CD14-positive monocyte (primary cell): ENCODE measurements around the gene AGT. TPM values are rescaled to one million over a fixed set of nuclear protein-coding genes. Genes with fewer than 3 reads are reported as not detected.

ENCODE experiments used
- DNase-seq, 3 donors: peaks; one replicate each; pipeline ENCODE4 v3.0.0-alpha.2; 2011 to 2022
- H2AFZ ChIP-seq: 2 replicates; pipeline ENCODE4 v1.6.0; 2012; ENCODE audit warnings: mild to moderate bottlenecking, low read depth, low read length, inconsistent platforms; ENCODE audit not compliant: insufficient read depth, poor library complexity, severe bottlenecking
- H3K27ac ChIP-seq, 2 donors: 1 replicate in 1 of 2; 2 replicates in 1 of 2; pipeline ENCODE4 v1.5.1; 2012 to 2013; ENCODE audit warnings: low read length in 2 of 2, control low read depth in 1 of 2, inconsistent platforms in 1 of 2, low read depth in 1 of 2, mild to moderate bottlenecking in 1 of 2
- H3K27me3 ChIP-seq, 2 donors: one replicate each; pipeline versions ENCODE4 v1.6.0 to v1.6.1; 2011 to 2013; ENCODE audit warnings: low read length in 2 of 2; ENCODE audit not compliant: control insufficient read depth in 2 of 2, insufficient read depth in 2 of 2
- H3K36me3 ChIP-seq, 2 donors: replicated peaks in 1 of 2; 1 replicate in 1 of 2; 2 replicates in 1 of 2; pipeline versions ENCODE4 v1.5.1 to v1.6.1; 2012 to 2013; ENCODE audit warnings: low read length in 2 of 2, control low read depth in 1 of 2, inconsistent platforms in 1 of 2, mild to moderate bottlenecking in 1 of 2; ENCODE audit not compliant: insufficient read depth in 2 of 2, control insufficient read depth in 1 of 2
- H3K4me1 ChIP-seq, 2 donors: 1 replicate in 1 of 2; 2 replicates in 1 of 2; pipeline versions ENCODE4 v1.5.1 to v1.6.1; 2012 to 2013; ENCODE audit warnings: low read length in 2 of 2, control low read depth in 1 of 2, inconsistent platforms in 1 of 2, mild to moderate bottlenecking in 1 of 2, moderate library complexity in 1 of 2; ENCODE audit not compliant: insufficient read depth in 2 of 2, control insufficient read depth in 1 of 2
- H3K4me2 ChIP-seq: replicated peaks from 2 replicates; pipeline ENCODE3; 2012; ENCODE audit warnings: low read length, moderate library complexity, mild to moderate bottlenecking; ENCODE audit not compliant: poor library complexity, severe bottlenecking; ENCODE audit errors: extremely low read depth
- H3K4me3 ChIP-seq, 3 experiments: fragments of 200-600 bp in 1 of 3; sonication (generic) in 1 of 3; replicated peaks in 1 of 3; 1 replicate in 2 of 3; 2 replicates in 1 of 3; pipeline ENCODE4 v1.5.1; 2011 to 2013; ENCODE audit warnings: low read length in 3 of 3, mild to moderate bottlenecking in 3 of 3, control low read depth in 2 of 3, low read depth in 2 of 3, inconsistent platforms in 1 of 3, moderate library complexity in 1 of 3
- H3K79me2 ChIP-seq: 2 replicates; pipeline ENCODE4 v1.6.0; 2012; ENCODE audit warnings: mild to moderate bottlenecking, control low read depth, inconsistent platforms, low read length, moderate library complexity; ENCODE audit not compliant: insufficient read depth
- H3K9ac ChIP-seq: 2 replicates; pipeline ENCODE4 v1.6.0; 2017; ENCODE audit warnings: low read length, mild to moderate bottlenecking; ENCODE audit not compliant: insufficient read depth, poor library complexity, severe bottlenecking
- H3K9me3 ChIP-seq, 2 donors: replicated peaks in 1 of 2; 1 replicate in 1 of 2; 2 replicates in 1 of 2; pipeline versions ENCODE4 v1.5.1 to v1.6.1; 2012 to 2013; ENCODE audit warnings: low read length in 2 of 2, control low read depth in 1 of 2; ENCODE audit not compliant: control insufficient read depth in 1 of 2, insufficient read depth in 1 of 2
- H4K20me1 ChIP-seq: 2 replicates; pipeline ENCODE4 v1.6.0; 2012; ENCODE audit warnings: mild to moderate bottlenecking, low read length, control low read depth, moderate library complexity; ENCODE audit not compliant: insufficient read depth
- H3K27ac Mint-ChIP-seq, 7 donors: one replicate each; pipeline ENCODE4 v1.8.0; 2020; ENCODE audit warnings: mild to moderate bottlenecking in 7 of 7, mixed read lengths in 7 of 7, moderate library complexity in 6 of 7, inconsistent platforms in 2 of 7
- H3K27me3 Mint-ChIP-seq, 3 donors: one replicate each; pipeline ENCODE4 v1.8.0; 2021 to 2022; ENCODE audit warnings: low read depth in 3 of 3, mild to moderate bottlenecking in 3 of 3, mixed read lengths in 3 of 3, moderate library complexity in 3 of 3, inconsistent platforms in 1 of 3
- H3K36me3 Mint-ChIP-seq, 2 donors: one replicate each; pipeline ENCODE4 v1.8.0; 2020; ENCODE audit warnings: mixed read lengths in 2 of 2, inconsistent platforms in 1 of 2, mild to moderate bottlenecking in 1 of 2
- H3K4me1 Mint-ChIP-seq: one replicate; pipeline ENCODE4 v1.8.0; 2020; ENCODE audit warnings: mild to moderate bottlenecking, mixed read lengths
- H3K4me3 Mint-ChIP-seq, 2 donors: one replicate each; pipeline ENCODE4 v1.8.0; 2020; ENCODE audit warnings: mild to moderate bottlenecking in 2 of 2, mixed read lengths in 2 of 2, moderate library complexity in 1 of 2
- H3K9me3 Mint-ChIP-seq, 7 donors: one replicate each; pipeline ENCODE4 v1.8.0; 2020 to 2022; ENCODE audit warnings: mixed read lengths in 7 of 7, mild to moderate bottlenecking in 6 of 7, moderate library complexity in 6 of 7, inconsistent platforms in 2 of 7
- WGBS: methylation state at CpG from one replicate; pipeline ENCODE4 v1.1.5; 2013; ENCODE audit warnings: missing lambda C conversion rate; ENCODE audit not compliant: insufficient coverage; 5-methylcytosine and 5-hydroxymethylcytosine counted together
- intact Hi-C, 2 donors: fragments of 100-400 bp; cut with micrococcal nuclease; formaldehyde crosslinking; loops; one replicate each; pipeline versions ENCODE4 v1.15.0 to v1.15.1; 2023
- polyA plus RNA-seq, 3 donors: library from polyadenylated mRNA; depleted of rRNA in 1 of 3; unstranded in 2 of 3; stranded (reverse) in 1 of 3; fragments of 300-500 nt in 2 of 3; fragments of >200 nt in 1 of 3; fragmentation: Illumina TruSeq in 2 of 3; gene quantifications; 1 replicate in 2 of 3; 2 replicates in 1 of 3; pipeline ENCODE4 v1.2.3, GENCODE V29; 2012 to 2021
- TF ChIP-seq, protein P1 (sequence below): fragments of 200-600 bp; IDR thresholded peaks from one replicate; pipeline ENCODE4 v1.8.0; 2022; ENCODE audit warnings: antibody characterized with exemption, mild to moderate bottlenecking

Gene AGT
- polyA plus RNA-seq, 3 donors = 0.04 TPM; not detected in 2

DNA sequence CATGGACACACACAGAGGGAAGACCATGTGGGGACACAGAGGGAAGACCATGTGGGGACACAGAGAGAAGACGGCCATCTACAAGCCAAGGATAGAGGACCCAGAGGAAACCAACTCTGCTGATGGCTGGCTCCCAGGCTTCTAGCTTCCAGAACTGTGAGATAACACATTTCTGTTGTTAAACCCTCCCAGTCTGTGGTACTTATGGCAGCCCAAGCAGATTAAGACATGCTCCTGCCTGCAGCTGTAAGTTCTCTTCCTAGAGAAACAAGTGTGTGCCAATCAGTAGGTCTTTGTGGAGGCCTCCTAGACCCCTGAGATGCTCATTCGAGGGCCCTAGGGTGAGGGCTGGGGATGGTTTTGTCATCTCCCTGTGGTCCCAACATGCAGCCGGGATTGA, 2.7 kb downstream of the AGT start:
- Histone ChIP-seq H3K4me1 (peaks cover 0 to 5% of the 10 kb centered on the region in 2 donors), H3K79me2 (no peaks in the 10 kb centered on the region), H3K9me3 (peaks cover 0 to 2% of the 10 kb centered on the region in 2 donors), H4K20me1 (no peaks in the 10 kb centered on the region), H2AFZ (no peak overlapping the region), H3K9ac (no peak overlapping the region), H3K27me3 (no peaks in the 10 kb centered on the region), H3K36me3 (no peaks in the 10 kb centered on the region), H3K4me3 (no peak overlapping the region), H3K27ac (no peak overlapping the region), H3K4me2 (no peak overlapping the region)
- Mint-ChIP-seq H3K27me3 (peaks cover 7 to 25% (median 16%) of the 10 kb centered on the region in 3 donors), H3K27ac (no peak overlapping the region), H3K4me3 (no peak overlapping the region), H3K4me1 (peaks cover 15% of the 10 kb centered on the region), H3K9me3 (peaks cover 0 to 2% (median 0%) of the 10 kb centered on the region in 7 donors), H3K36me3 (no peaks in the 10 kb centered on the region)
- intact Hi-C loops = no loop called here
- no peak for DNase-seq
- TF ChIP-seq, protein P1, sequence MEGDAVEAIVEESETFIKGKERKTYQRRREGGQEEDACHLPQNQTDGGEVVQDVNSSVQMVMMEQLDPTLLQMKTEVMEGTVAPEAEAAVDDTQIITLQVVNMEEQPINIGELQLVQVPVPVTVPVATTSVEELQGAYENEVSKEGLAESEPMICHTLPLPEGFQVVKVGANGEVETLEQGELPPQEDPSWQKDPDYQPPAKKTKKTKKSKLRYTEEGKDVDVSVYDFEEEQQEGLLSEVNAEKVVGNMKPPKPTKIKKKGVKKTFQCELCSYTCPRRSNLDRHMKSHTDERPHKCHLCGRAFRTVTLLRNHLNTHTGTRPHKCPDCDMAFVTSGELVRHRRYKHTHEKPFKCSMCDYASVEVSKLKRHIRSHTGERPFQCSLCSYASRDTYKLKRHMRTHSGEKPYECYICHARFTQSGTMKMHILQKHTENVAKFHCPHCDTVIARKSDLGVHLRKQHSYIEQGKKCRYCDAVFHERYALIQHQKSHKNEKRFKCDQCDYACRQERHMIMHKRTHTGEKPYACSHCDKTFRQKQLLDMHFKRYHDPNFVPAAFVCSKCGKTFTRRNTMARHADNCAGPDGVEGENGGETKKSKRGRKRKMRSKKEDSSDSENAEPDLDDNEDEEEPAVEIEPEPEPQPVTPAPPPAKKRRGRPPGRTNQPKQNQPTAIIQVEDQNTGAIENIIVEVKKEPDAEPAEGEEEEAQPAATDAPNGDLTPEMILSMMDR = no peak
- 80% methylated on average over 1 of the region's 3 CpGs for WGBS

DNA sequence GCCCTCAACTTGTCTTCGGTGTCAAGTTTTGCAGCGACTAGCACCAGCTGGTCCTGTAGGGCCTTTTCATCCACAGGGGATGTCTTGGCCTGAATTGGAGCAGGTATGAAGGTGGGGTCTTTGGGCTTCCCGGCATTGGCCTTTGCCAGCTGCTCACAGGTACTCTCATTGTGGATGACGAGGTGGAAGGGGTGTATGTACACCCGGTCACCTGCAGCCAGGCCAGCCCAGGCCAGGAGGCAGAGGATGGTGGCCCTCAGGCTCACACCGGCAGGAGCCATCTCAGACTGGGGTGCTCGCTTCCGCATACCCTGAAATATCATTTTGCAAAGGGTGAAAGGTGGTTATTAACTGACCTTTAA, 3.4 kb downstream of the AGT start:
- H3K4me2 ChIP-seq = no peak overlapping the region
- intact Hi-C loops = no loop called here
- TF ChIP-seq, protein P1 = no peak

More for the DNA sequence above, 3.4 kb downstream of the AGT start:
- Histone ChIP-seq H3K79me2 (no peaks in the 10 kb centered on the region), H3K36me3 (no peaks in the 10 kb centered on the region), H3K4me3 (no peak overlapping the region), H3K4me1 (peaks cover 0 to 5% of the 10 kb centered on the region in 2 donors), H3K9me3 (no peaks in the 10 kb centered on the region), H3K27ac (no peak overlapping the region), H4K20me1 (no peaks in the 10 kb centered on the region), H2AFZ (no peak overlapping the region), H3K27me3 (no peaks in the 10 kb centered on the region), H3K9ac (no peak overlapping the region)
- Mint-ChIP-seq H3K27ac (no peak overlapping the region), H3K27me3 (peaks cover 7 to 25% (median 16%) of the 10 kb centered on the region in 3 donors), H3K4me3 (no peak overlapping the region), H3K36me3 (no peaks in the 10 kb centered on the region), H3K4me1 (peaks cover 15% of the 10 kb centered on the region), H3K9me3 (peaks cover 0 to 2% (median 0%) of the 10 kb centered on the region in 7 donors)
- WGBS = 89% methylated on average over 5 of the region's 8 CpGs
- DNase-seq = no peak
